Bronchial epithelial cell (primary cell): Measurements from ENCODE around the gene ATCAY. TPM values are rescaled to one million over a fixed set of nuclear protein-coding genes. Genes with fewer than 3 reads are reported as not detected.

Source experiments
- DNase-seq: peaks from one replicate; pipeline ENCODE4 v3.0.0-alpha.2; 2010; ENCODE audit warnings: low read depth
- FAIRE-seq: peaks from 2 replicates; lab custom pipeline; 2011; peaks lifted over from hg19 to GRCh38; lab: Jason Lieb, UNC
- H3K27me3 ChIP-seq: 2 replicates; pipeline ENCODE4 v1.5.1; 2011; ENCODE audit warnings: low read length; ENCODE audit not compliant: control insufficient read depth, insufficient read depth
- H3K36me3 ChIP-seq: 2 replicates; pipeline ENCODE4 v1.5.1; 2011; ENCODE audit warnings: low read length; ENCODE audit not compliant: control insufficient read depth, insufficient read depth
- H3K4me3 ChIP-seq: 2 replicates; pipeline ENCODE4 v1.5.1; 2011; ENCODE audit warnings: mild to moderate bottlenecking, low read depth, low read length, control low read depth
- total RNA-seq: library from RNA; depleted of rRNA; stranded (reverse); fragments of >200 nt; gene quantifications from 2 replicates; pipeline ENCODE4 v1.2.1, GENCODE V29; 2014
- TF ChIP-seq, protein P1 (sequence below): IDR thresholded peaks from 2 replicates; pipeline ENCODE4 v1.5.1; 2011; ENCODE audit warnings: mild to moderate bottlenecking, moderate library complexity, low read length, control low read depth, inconsistent platforms; ENCODE audit not compliant: insufficient read depth, severe bottlenecking

The ATCAY gene
- total RNA-seq, 1 donor from 2014 or later = not detected

DNA sequence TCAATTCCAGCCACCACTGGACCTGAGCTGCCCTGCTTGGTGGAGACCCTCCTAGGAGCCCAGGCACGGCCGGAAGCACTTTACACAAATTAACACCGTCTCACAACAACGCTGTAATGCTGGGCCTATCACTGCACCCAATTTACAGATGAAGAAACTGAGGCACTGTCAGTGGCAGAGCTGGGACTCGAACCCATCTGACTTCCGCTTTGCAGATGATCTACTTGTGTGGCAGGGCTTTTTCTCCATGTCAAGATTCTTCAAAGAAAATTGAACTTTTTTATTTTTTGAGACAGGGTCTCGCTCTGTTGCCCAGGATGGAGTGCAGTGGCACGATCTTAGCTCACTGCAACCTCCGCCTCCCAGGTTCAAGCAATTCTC is 45.4 kb upstream of the ATCAY start:
- Histone ChIP-seq H3K27me3 (no peaks in the 10 kb centered on the region), H3K4me3 (no peak overlapping the region), H3K36me3 (no peaks in the 10 kb centered on the region)
- no peak for FAIRE-seq
- DNase-seq = no peak
- TF ChIP-seq, protein P1, sequence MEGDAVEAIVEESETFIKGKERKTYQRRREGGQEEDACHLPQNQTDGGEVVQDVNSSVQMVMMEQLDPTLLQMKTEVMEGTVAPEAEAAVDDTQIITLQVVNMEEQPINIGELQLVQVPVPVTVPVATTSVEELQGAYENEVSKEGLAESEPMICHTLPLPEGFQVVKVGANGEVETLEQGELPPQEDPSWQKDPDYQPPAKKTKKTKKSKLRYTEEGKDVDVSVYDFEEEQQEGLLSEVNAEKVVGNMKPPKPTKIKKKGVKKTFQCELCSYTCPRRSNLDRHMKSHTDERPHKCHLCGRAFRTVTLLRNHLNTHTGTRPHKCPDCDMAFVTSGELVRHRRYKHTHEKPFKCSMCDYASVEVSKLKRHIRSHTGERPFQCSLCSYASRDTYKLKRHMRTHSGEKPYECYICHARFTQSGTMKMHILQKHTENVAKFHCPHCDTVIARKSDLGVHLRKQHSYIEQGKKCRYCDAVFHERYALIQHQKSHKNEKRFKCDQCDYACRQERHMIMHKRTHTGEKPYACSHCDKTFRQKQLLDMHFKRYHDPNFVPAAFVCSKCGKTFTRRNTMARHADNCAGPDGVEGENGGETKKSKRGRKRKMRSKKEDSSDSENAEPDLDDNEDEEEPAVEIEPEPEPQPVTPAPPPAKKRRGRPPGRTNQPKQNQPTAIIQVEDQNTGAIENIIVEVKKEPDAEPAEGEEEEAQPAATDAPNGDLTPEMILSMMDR = no peak

DNA sequence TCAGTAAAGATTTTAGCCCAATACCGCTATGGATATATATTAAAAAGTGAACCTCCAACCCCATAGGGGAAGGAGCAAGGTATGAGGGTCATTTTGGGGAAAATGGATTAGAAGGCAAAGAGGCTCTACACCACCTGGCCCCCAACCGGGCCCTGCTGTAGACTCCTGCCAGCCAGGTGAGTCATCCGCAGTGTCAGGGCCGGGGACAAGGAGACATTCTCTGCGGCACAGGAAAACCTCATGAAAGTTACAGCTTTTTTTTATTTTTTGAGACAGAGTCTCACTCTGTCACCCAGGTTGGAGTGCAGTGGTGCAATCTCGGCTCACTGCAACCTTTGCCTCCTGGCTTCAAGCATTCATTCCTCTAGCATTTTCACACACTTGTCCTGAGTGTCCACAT is 43.6 kb upstream of the ATCAY start:
- H3K27me3 ChIP-seq = no peaks in the 10 kb centered on the region
- no peak for FAIRE-seq
- no peak for DNase-seq
- H3K36me3 ChIP-seq = no peaks in the 10 kb centered on the region
- TF ChIP-seq, protein P1 = no peak
- no peak overlapping the region for H3K4me3 ChIP-seq

DNA sequence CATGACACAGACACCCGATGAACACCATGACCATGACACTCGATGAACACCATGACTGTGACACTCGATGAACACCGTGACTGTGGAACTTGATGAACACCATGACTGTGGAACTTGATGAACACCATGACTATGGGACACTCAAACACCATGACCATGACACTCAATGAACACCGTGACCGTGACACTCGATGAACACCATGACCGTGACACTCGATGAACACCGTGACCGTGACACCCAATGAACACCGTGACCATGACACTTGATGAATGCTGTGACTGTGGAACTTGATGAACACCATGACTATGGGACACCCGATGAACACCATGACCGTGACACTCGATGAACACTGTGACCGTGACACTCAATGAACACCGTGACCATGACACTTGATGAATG is 43.2 kb upstream of the ATCAY start:
- TF ChIP-seq, protein P1 = no peak
- Histone ChIP-seq H3K27me3 (no peaks in the 10 kb centered on the region), H3K4me3 (no peak overlapping the region), H3K36me3 (no peaks in the 10 kb centered on the region)
- no peak for DNase-seq
- peak; percentile 99 for FAIRE-seq

DNA sequence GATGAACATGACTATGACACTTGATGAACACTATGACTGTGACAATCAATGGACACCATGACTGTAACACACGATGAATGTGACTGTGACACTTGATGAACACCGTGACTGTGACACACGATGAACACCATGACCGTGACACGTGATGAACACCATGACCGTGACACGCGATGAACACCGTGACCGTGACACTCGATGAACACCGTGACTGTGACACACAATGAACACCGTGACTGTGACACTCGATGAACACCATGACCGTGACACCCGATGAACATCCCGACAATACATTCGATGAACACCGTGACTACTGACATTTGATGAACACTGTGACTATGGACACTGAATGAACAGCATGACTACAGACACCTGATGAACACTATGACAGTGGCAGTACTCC is 42.6 kb upstream of the ATCAY start:
- no peak for DNase-seq
- no peak for FAIRE-seq
- Histone ChIP-seq H3K4me3 (no peak overlapping the region), H3K27me3 (no peaks in the 10 kb centered on the region), H3K36me3 (no peaks in the 10 kb centered on the region)
- TF ChIP-seq, protein P1 = no peak

DNA sequence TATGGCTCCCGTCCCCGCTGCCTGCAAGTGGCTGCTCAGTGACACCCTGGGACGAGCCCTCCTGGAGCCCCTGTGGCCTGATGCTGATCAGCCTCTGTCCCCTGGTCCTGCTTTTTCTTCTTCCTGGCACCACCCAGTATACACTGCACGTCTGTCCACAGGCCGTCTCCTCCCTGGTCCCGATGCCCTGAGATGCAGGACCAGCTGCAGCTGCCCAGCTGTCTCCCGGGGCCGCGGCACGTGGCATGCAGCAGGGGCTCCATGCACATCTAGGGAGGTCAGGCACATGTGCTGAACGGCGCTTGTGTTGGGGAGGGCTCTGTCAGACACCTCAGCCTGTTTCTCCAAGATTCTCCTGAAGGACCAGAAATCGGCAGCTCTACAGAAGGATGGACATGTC is 41.8 kb upstream of the ATCAY start:
- H3K4me3 ChIP-seq = no peak overlapping the region
- FAIRE-seq (no peak), DNase-seq (no peak)
- no peaks in the 10 kb centered on the region for H3K27me3 ChIP-seq
- H3K36me3 ChIP-seq = no peaks in the 10 kb centered on the region
- TF ChIP-seq, protein P1 = no peak

DNA sequence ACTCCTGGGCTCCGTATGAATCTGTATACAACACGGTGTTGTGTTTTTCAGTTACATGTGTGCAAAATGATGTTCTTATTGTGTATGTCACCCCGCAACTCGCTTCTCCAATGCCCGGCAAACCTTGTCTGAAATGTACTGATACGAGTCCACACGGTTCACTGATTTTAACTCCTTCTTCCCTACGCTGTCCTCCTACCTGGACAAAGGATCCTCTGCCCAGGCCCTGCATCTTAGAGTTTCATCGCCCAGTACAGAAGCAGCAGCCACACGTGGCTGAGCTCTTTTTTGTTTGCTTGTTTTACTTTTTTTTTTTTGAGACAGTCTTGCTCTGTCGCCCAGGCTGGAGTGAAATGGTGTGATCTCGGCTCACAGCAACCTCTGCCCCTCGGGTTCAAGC is 40.5 kb upstream of the ATCAY start:
- TF ChIP-seq, protein P1 = no peak
- no peak for DNase-seq
- no peaks in the 10 kb centered on the region for H3K36me3 ChIP-seq
- FAIRE-seq = no peak
- H3K27me3 ChIP-seq = no peaks in the 10 kb centered on the region
- H3K4me3 ChIP-seq = no peak overlapping the region
